HepG2 (cell line): ENCODE data around the gene PROS1.

Experiments used
- BRCA1 ChIP-seq: sonication (generic); formaldehyde crosslinking; IDR thresholded peaks from 2 replicates; pipeline ENCODE4 v1.4.0; 2020; ENCODE audit warnings: missing genetic modification reagents
- CEBPB ChIP-seq: IDR thresholded peaks from 2 replicates; pipeline ENCODE4 v1.6.1; 2011; ENCODE audit warnings: low read depth, low read length, improper control_type of control experiment, borderline replicate concordance
- CREM ChIP-seq, 2 experiments: sonication (generic) in 1 of 2; formaldehyde crosslinking in 1 of 2; IDR thresholded peaks; 2 replicates each; pipeline versions ENCODE4 v1.4.0 to v1.6.1; 2016 to 2020; ENCODE audit warnings: antibody characterized with exemption in 1 of 2, mild to moderate bottlenecking in 1 of 2, missing genetic modification reagents in 1 of 2
- CTCF ChIP-seq: sonication (generic); formaldehyde crosslinking; IDR thresholded peaks from 2 replicates; pipeline ENCODE4 v1.5.0; 2020; ENCODE audit warnings: mild to moderate bottlenecking, missing genetic modification reagents, moderate library complexity
- EZH2 ChIP-seq: conservative IDR thresholded peaks from 2 replicates; pipeline ENCODE4 v1.6.1; 2012; ENCODE audit warnings: mild to moderate bottlenecking, low read depth, low read length, moderate library complexity
- FOSL2 ChIP-seq: sonication (generic); formaldehyde crosslinking; IDR thresholded peaks from 2 replicates; pipeline ENCODE4 v1.4.0; 2020; ENCODE audit warnings: missing genetic modification reagents
- LRRFIP1 ChIP-seq: sonication (generic); formaldehyde crosslinking; conservative IDR thresholded peaks from 2 replicates; pipeline ENCODE4 v1.4.0; 2020; ENCODE audit warnings: missing genetic modification reagents
- PAX8 ChIP-seq: sonication (generic); formaldehyde crosslinking; IDR thresholded peaks from 2 replicates; pipeline ENCODE4 v1.8.0; 2022; ENCODE audit warnings: mild to moderate bottlenecking, missing genetic modification reagents, borderline replicate concordance
- POLR2AphosphoS5 ChIP-seq: IDR thresholded peaks from 2 replicates; pipeline ENCODE4 v1.6.1; 2012; ENCODE audit warnings: low read depth, low read length
- TBL1XR1 ChIP-seq: fragments of 150-350 bp; IDR thresholded peaks from 2 replicates; pipeline ENCODE4 v1.6.1; 2014; ENCODE audit warnings: borderline replicate concordance, low read length; ENCODE audit not compliant: partially characterized antibody
- ZNF549 ChIP-seq: sonication (generic); formaldehyde crosslinking; IDR thresholded peaks from 2 replicates; pipeline ENCODE4 v1.5.0; 2020; ENCODE audit warnings: missing genetic modification reagents
- ZZZ3 ChIP-seq: sonication (generic); formaldehyde crosslinking; IDR thresholded peaks from 2 replicates; pipeline ENCODE4 v1.4.0; 2020; ENCODE audit warnings: missing genetic modification reagents, mild to moderate bottlenecking, borderline replicate concordance

- TF ChIP-seq ZNF549 (CRISPR knock-in tag) (no peak), EZH2 (no peak), ZZZ3 (CRISPR knock-in tag) (no peak), FOSL2 (CRISPR knock-in tag) (no peak), CREM (IDR thresholded peaks at IDR 0.05) (no peak), CREM (CRISPR knock-in tag; IDR thresholded peaks at IDR 0.05) (no peak), POLR2AphosphoS5 (no peak), PAX8 (no peak), LRRFIP1 (CRISPR knock-in tag) (no peak), BRCA1 (no peak), TBL1XR1 (no peak), CEBPB (no peak), CTCF (CRISPR knock-in tag) (no peak)
Observed at GRCh38 chr3:93907132-93907531, 66.6 kb downstream of the PROS1 start.
